Duodenal mucosa (tissue), 2 donors: ENCODE data around the gene HLA-B.
A peak's percentile ranks its signal among the peaks of the same experiment; 100 is the strongest.
"Not testable (repeated sequence)": the region's sequence is repeated elsewhere in the genome, so short reads cannot be mapped to it uniquely, and the experiment has no call there.

Experiments used
- H3K27ac ChIP-seq: one replicate; pipeline ENCODE4 v1.7.0; 2013; ENCODE audit warnings: low read depth, low read length
- H3K27me3 ChIP-seq, 2 donors: one replicate each; pipeline ENCODE4 v1.7.0; 2013; ENCODE audit warnings: low read length in 2 of 2, control low read depth in 1 of 2; ENCODE audit not compliant: insufficient read depth in 2 of 2, control insufficient read depth in 1 of 2
- H3K36me3 ChIP-seq, 2 donors: one replicate each; pipeline ENCODE4 v1.7.0; 2013; ENCODE audit warnings: low read length in 2 of 2, control low read depth in 1 of 2; ENCODE audit not compliant: insufficient read depth in 2 of 2, control insufficient read depth in 1 of 2
- H3K4me1 ChIP-seq, 2 donors: one replicate each; pipeline ENCODE4 v1.7.0; 2013; ENCODE audit warnings: low read length in 2 of 2, control low read depth in 1 of 2; ENCODE audit not compliant: insufficient read depth in 2 of 2, control insufficient read depth in 1 of 2
- H3K4me3 ChIP-seq, 2 donors: one replicate each; pipeline ENCODE4 v1.7.0; 2013; ENCODE audit warnings: low read length in 2 of 2, low read depth in 1 of 2
- H3K9ac ChIP-seq, 2 donors: one replicate each; pipeline ENCODE4 v1.7.0; 2013; ENCODE audit warnings: low read length in 2 of 2, low read depth in 1 of 2
- H3K9me3 ChIP-seq, 2 donors: one replicate each; pipeline ENCODE4 v1.7.0; 2013; ENCODE audit warnings: low read length in 2 of 2, control low read depth in 1 of 2; ENCODE audit not compliant: control insufficient read depth in 1 of 2

The HLA-B gene

GRCh38 chr6:31356946-31357466 lies at the start of gene HLA-B:
Gene HLA-B, minus strand, starts transcription at chr6:31357179. Its CDS starts 21 bp downstream, at chr6:31357158.
- H3K9ac ChIP-seq: peak within 1 kb of the TSS; percentile 82 to 100
- peak within 1 kb of the TSS; percentile 94 for H3K27ac ChIP-seq
- H3K27me3 ChIP-seq: no peaks in the 10 kb centered on the region
- peak within 1 kb of the TSS; percentile 71 to 92 for H3K4me3 ChIP-seq
- H3K4me1 ChIP-seq: peaks cover 30 to 35% of the 10 kb centered on the region in 2 donors
- H3K36me3 ChIP-seq: peaks cover 23 to 25% of the 10 kb centered on the region in 2 donors
- no peaks in the 10 kb centered on the region for H3K9me3 ChIP-seq

GRCh38 chr6:31405996-31406395 lies 49.0 kb upstream of the HLA-B start:
- H3K4me3 ChIP-seq: no peak overlapping the region
- no peaks in the 10 kb centered on the region for H3K9me3 ChIP-seq
- peaks cover 20 to 29% of the 10 kb centered on the region in 2 donors for H3K4me1 ChIP-seq
- H3K36me3 ChIP-seq: peaks cover 0 to 18% of the 10 kb centered on the region in 2 donors
- no peak overlapping the region for H3K9ac ChIP-seq
- no peaks in the 10 kb centered on the region for H3K27me3 ChIP-seq
- no peak overlapping the region for H3K27ac ChIP-seq

- H3K4me1 ChIP-seq: peaks cover 20 to 31% of the 10 kb centered on the region in 2 donors
- H3K27me3 ChIP-seq, H3K27ac ChIP-seq, H3K36me3 ChIP-seq, H3K9me3 ChIP-seq: not testable (repeated sequence)
- peak overlapping the region; percentile 85 to 91 for H3K4me3 ChIP-seq
- peak overlapping the region; percentile 87 to 93 for H3K9ac ChIP-seq
Measured at GRCh38 chr6:31404061-31404364, 47.0 kb upstream of the HLA-B start.

- H3K27me3 ChIP-seq: no peaks in the 10 kb centered on the region
- peaks cover 0 to 6% of the 10 kb centered on the region in 2 donors for H3K36me3 ChIP-seq
- H3K4me1 ChIP-seq: peaks cover 20 to 31% of the 10 kb centered on the region in 2 donors
- peak within 1 kb of the TSS; percentile 39 for H3K27ac ChIP-seq
- H3K9me3 ChIP-seq: no peaks in the 10 kb centered on the region
- peak within 1 kb of the TSS; percentile 85 to 91 for H3K4me3 ChIP-seq
- peak within 1 kb of the TSS; percentile 87 to 93 for H3K9ac ChIP-seq
Measured at GRCh38 chr6:31403283-31404060, 46.5 kb upstream of the HLA-B start, which contains the start of gene MICA. Gene MICA, plus strand, starts transcription at chr6:31403595. Its CDS starts 38 bp downstream, at chr6:31403633.

GRCh38 chr6:31402324-31403282 lies 45.6 kb upstream of the HLA-B start:
- Histone ChIP-seq H3K9me3 (no peaks in the 10 kb centered on the region), H3K9ac (peak overlapping the region; percentile 87 to 93), H3K4me1 (peaks cover 24 to 32% of the 10 kb centered on the region in 2 donors), H3K27me3 (no peaks in the 10 kb centered on the region), H3K27ac (peak overlapping the region; percentile 39), H3K36me3 (peaks cover 0 to 6% of the 10 kb centered on the region in 2 donors), H3K4me3 (peak overlapping the region; percentile 85 to 91)

GRCh38 chr6:31401403-31401802 lies 44.4 kb upstream of the HLA-B start:
- Histone ChIP-seq H3K27me3 (no peaks in the 10 kb centered on the region), H3K4me3 (peak overlapping the region; percentile 85 to 91), H3K4me1 (peaks cover 24 to 37% of the 10 kb centered on the region in 2 donors), H3K9me3 (no peaks in the 10 kb centered on the region), H3K9ac (peak overlapping the region; percentile 87 to 93), H3K27ac (peak overlapping the region; percentile 97), H3K36me3 (peaks cover 0 to 6% of the 10 kb centered on the region in 2 donors)

GRCh38 chr6:31400467-31401289 lies 43.7 kb upstream of the HLA-B start:
- H3K27ac ChIP-seq: peak overlapping the region; percentile 97
- peaks cover 24 to 37% of the 10 kb centered on the region in 2 donors for H3K4me1 ChIP-seq
- peak overlapping the region; percentile 85 to 91 for H3K4me3 ChIP-seq
- no peaks in the 10 kb centered on the region for H3K27me3 ChIP-seq
- H3K36me3 ChIP-seq: peaks cover 0 to 1% of the 10 kb centered on the region in 2 donors
- peak overlapping the region; percentile 87 to 93 for H3K9ac ChIP-seq
- H3K9me3 ChIP-seq: no peaks in the 10 kb centered on the region

- Histone ChIP-seq H3K4me3 (peak overlapping the region; percentile 85 to 91), H3K27me3 (no peaks in the 10 kb centered on the region), H3K4me1 (peaks cover 27 to 41% of the 10 kb centered on the region in 2 donors), H3K9me3 (no peaks in the 10 kb centered on the region), H3K36me3 (no peaks in the 10 kb centered on the region), H3K9ac (peak overlapping the region; percentile 87 to 93), H3K27ac (peak overlapping the region; percentile 97)
Measured at GRCh38 chr6:31399589-31400466, 42.8 kb upstream of the HLA-B start.
